Measurements from ENCODE around the gene AHDC1.
"Not testable (repeated sequence)": the region's sequence is repeated elsewhere in the genome, so short reads cannot be mapped to it uniquely, and the experiment has no call there.

GRCh38 chr1:27627733-27628132 lies 23.8 kb upstream of the AHDC1 start:
- not testable (repeated sequence) for TF ChIP-seq CTCF (IDR thresholded peaks at IDR 0.05; ENCODE audit: low read depth, low read length, poor library complexity, severe bottlenecking); EZH2phosphoT487 (IDR thresholded peaks at IDR 0.05; ENCODE audit: borderline replicate concordance, low read length)
